HEK293 (cell line): ENCODE data around the gene MRPS27.
A peak's percentile ranks its signal among the peaks of the same experiment; 100 is the strongest.
"Not testable (repeated sequence)": the region's sequence is repeated elsewhere in the genome, so short reads cannot be mapped to it uniquely, and the experiment has no call there.

Source experiments
- CTCF ChIA-PET: fragments of 350-600 bp; formaldehyde crosslinking; extraction: SDS; loops from one replicate; lab custom pipeline; 2021; ENCODE audit warnings: antibody characterized with exemption; lab: Yijun Ruan, JAX
- POLR2A ChIA-PET: fragments of 300-600 bp; formaldehyde crosslinking; extraction: SDS; loops from one replicate; lab custom pipeline; 2020; ENCODE audit warnings: antibody characterized with exemption, inconsistent platforms; lab: Yijun Ruan, JAX
- H3K27ac ChIP-seq: fragments of 200-500 bp; sonication (Bioruptor generic); 2 replicates; pipeline ENCODE4 v1.5.1; 2014; ENCODE audit warnings: low read depth, low read length, control low read depth, inconsistent platforms; ENCODE audit errors: extremely low read depth
- H3K36me3 ChIP-seq, 2 experiments: fragments of 200-500 bp in 1 of 2; sonication (Bioruptor generic) in 1 of 2; 1 replicate in 1 of 2; 2 replicates in 1 of 2; pipeline ENCODE4 v1.5.1; 2014 to 2017; ENCODE audit warnings: inconsistent platforms in 2 of 2, low read length in 2 of 2; ENCODE audit not compliant: control insufficient read depth in 2 of 2, insufficient read depth in 1 of 2
- H3K4me1 ChIP-seq: fragments of 200-500 bp; sonication (Bioruptor generic); 2 replicates; pipeline ENCODE4 v1.5.1; 2014; ENCODE audit warnings: mild to moderate bottlenecking, low read length, inconsistent platforms; ENCODE audit not compliant: control insufficient read depth, insufficient read depth
- H3K4me3 ChIP-seq: 2 replicates; pipeline ENCODE4 v1.5.1; 2011; ENCODE audit warnings: low read depth, mild to moderate bottlenecking, control low read depth, low read length, moderate library complexity
- H3K9me3 ChIP-seq: fragments of 200-500 bp; sonication (Bioruptor generic); 2 replicates; pipeline ENCODE4 v1.5.1; 2014; ENCODE audit warnings: low read depth, low read length, inconsistent platforms; ENCODE audit not compliant: control insufficient read depth, insufficient read depth
- EGR2 ChIP-seq: fragments of 450-650 bp; formaldehyde crosslinking; IDR thresholded peaks from 2 replicates; pipeline ENCODE4 v1.5.1; 2016; ENCODE audit warnings: low read depth, missing biosample characterization, missing genetic modification characterization
- KLF1 ChIP-seq: fragments of 450-650 bp; formaldehyde crosslinking; IDR thresholded peaks from 2 replicates; pipeline ENCODE4 v1.5.1; 2016; ENCODE audit warnings: missing biosample characterization, missing genetic modification characterization
- SCRT2 ChIP-seq: fragments of 450-650 bp; formaldehyde crosslinking; IDR thresholded peaks from 2 replicates; pipeline ENCODE4 v1.5.1; 2016; ENCODE audit warnings: missing biosample characterization, missing genetic modification characterization
- ZBTB48 ChIP-seq: fragments of 450-650 bp; formaldehyde crosslinking; IDR thresholded peaks from 2 replicates; pipeline ENCODE4 v1.5.1; 2016; ENCODE audit warnings: missing biosample characterization, missing genetic modification characterization
- ZFHX2 ChIP-seq: fragments of 450-650 bp; formaldehyde crosslinking; conservative IDR thresholded peaks from 2 replicates; pipeline ENCODE4 v1.5.1; 2016; ENCODE audit warnings: missing biosample characterization, missing genetic modification characterization
- ZNF121 ChIP-seq: fragments of 450-650 bp; formaldehyde crosslinking; IDR thresholded peaks from 2 replicates; pipeline ENCODE4 v1.5.1; 2016; ENCODE audit warnings: missing biosample characterization, missing genetic modification characterization
- ZNF2 ChIP-seq: fragments of 450-650 bp; formaldehyde crosslinking; IDR thresholded peaks from 2 replicates; pipeline ENCODE4 v1.5.1; 2016; ENCODE audit warnings: missing biosample characterization, missing genetic modification characterization
- TF ChIP-seq, protein P1 (sequence below): fragments of 450-650 bp; formaldehyde crosslinking; IDR thresholded peaks from 2 replicates; pipeline ENCODE4 v1.5.1; 2016; ENCODE audit warnings: missing biosample characterization, missing genetic modification characterization
- TF ChIP-seq, protein P2 (sequence below): fragments of 450-650 bp; formaldehyde crosslinking; optimal IDR thresholded peaks from 2 replicates; pipeline ENCODE3; 2016; ENCODE audit warnings: missing biosample characterization, mild to moderate bottlenecking, missing genetic modification characterization
- TF ChIP-seq, protein P3 (sequence below): fragments of 450-650 bp; formaldehyde crosslinking; IDR thresholded peaks from 2 replicates; pipeline ENCODE4 v1.5.1; 2016; ENCODE audit warnings: missing biosample characterization, missing genetic modification characterization
- TF ChIP-seq, protein P4 (sequence below): fragments of 450-650 bp; formaldehyde crosslinking; IDR thresholded peaks from 2 replicates; pipeline ENCODE4 v1.5.1; 2016; ENCODE audit warnings: missing biosample characterization, missing genetic modification characterization
- TF ChIP-seq, protein P5 (sequence below): fragments of 450-650 bp; formaldehyde crosslinking; IDR thresholded peaks from 2 replicates; pipeline ENCODE4 v1.5.1; 2016; ENCODE audit warnings: missing biosample characterization, missing genetic modification characterization
- TF ChIP-seq, protein P6 (sequence below): fragments of 450-650 bp; formaldehyde crosslinking; IDR thresholded peaks from 2 replicates; pipeline ENCODE4 v1.5.1; 2016; ENCODE audit warnings: missing biosample characterization, missing genetic modification characterization

Gene MRPS27

DNA sequence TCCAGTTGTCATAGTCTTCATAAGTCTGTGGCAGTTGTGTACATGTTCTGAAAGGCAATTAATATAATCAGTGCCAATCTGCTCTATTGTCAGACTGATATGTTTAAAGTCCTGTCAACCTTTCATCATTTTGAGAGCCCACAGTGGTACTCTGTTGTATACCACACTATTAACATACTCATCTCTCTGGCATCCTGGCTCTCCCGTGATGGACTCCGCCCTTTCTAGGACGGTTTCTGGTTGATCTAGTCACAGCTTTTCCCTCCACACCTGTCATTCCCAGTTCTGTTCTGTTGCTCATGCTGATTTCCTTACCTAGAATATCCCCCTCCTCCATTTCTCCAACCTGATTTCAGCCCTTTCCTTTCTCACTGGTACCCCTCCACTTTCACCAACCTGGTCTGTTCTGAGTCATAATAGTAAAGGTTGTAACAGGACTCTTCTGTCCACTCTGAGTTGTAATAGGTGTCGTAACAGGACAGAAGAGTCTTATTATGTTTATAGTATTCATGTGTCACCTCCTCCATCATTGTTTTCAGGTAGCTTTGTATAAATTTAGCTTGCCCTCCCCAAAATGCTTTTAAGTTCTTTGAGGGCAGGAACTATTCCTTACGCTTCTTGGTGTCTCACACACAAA is 4.3 kb upstream of the MRPS27 start:
- peaks cover 24 to 60% of the 10 kb centered on the region in 2 experiments for H3K36me3 ChIP-seq
- no peak overlapping the region for H3K4me3 ChIP-seq
- ChIA-PET CTCF (interaction anchor here (0.7 kb wide), 1 partner anchor 32 kb away, joined by 3 read pairs; no protein-coding TSS in a partner anchor), POLR2A (interaction anchor here (0.7 kb wide), 1 partner anchor 568 kb away, joined by 3 read pairs; no protein-coding TSS in a partner anchor)
- no peak overlapping the region for H3K27ac ChIP-seq
- H3K9me3 ChIP-seq, result no peaks in the 10 kb centered on the region
- H3K4me1 ChIP-seq, result no peaks in the 10 kb centered on the region; the same call in 1 of the 2 replicates
- peak; percentile 49; the same call in 1 of the 2 replicates for TF ChIP-seq KLF1 (tag by site-specific recombination)
- TF ChIP-seq, protein P1, sequence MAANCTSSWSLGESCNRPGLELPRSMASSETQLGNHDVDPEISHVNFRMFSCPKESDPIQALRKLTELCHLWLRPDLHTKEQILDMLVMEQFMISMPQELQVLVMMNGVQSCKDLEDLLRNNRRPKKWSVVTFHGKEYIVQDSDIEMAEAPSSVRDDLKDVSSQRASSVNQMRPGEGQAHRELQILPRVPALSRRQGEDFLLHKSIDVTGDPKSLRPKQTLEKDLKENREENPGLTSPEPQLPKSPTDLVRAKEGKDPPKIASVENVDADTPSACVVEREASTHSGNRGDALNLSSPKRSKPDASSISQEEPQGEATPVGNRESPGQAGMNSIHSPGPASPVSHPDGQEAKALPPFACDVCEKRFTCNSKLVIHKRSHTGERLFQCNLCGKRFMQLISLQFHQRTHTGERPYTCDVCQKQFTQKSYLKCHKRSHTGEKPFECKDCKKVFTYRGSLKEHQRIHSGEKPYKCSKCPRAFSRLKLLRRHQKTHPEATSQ, result no peak

DNA sequence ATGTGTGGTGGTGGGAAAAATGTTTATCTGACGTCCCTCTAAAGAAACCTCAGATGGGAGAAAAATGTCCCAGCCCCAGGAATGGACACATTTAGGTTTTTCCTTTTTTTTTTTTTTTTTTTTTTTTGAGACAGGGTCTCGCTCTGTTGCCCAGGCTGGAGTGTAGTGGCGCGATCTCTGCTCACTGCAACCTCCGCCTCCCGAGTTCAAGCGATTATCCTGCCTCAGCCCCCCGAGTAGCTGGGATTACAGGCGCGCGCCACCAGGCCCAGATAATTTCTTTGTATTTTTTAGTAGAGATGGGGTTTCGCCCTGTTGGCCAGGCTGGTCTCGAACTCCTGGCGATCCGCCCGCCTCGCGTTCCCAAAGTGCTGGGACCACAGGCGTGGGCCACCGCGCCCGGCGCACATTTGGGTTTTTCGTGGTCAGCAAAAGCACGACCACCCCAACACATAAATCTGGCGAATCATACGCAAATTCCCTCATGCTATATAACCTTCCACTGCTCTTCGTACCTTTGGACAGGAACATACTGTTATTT is 535 bp downstream of the MRPS27 start:
- H3K4me3 ChIP-seq, result peak overlapping the region; percentile 95
- CTCF ChIA-PET, result interaction anchor here (0.5 to 3.2 kb wide), 3 partner anchors 10 to 1203 kb away, joined by 4 to 17 read pairs (median 4); no protein-coding TSS in a partner anchor
- peak overlapping the region; percentile 77 for H3K27ac ChIP-seq
- peaks cover 24 to 26% of the 10 kb centered on the region in 2 experiments for H3K36me3 ChIP-seq
- POLR2A ChIA-PET, result interaction anchor here (0.7 to 2.8 kb wide), 15 partner anchors 10 to 536 kb away, joined by 3 to 25 read pairs (median 3); no protein-coding TSS in a partner anchor
- not testable (repeated sequence) for H3K9me3 ChIP-seq, H3K4me1 ChIP-seq
- TF ChIP-seq SCRT2 (tag by site-specific recombination) (0 out of 2 replicates have a peak, but pooled peaks have one; percentile 4), ZNF2 (peak; percentile 25; the same call in 1 of the 2 replicates), ZBTB48 (peak; percentile 25; the same call in 1 of the 2 replicates), ZNF121 (tag by site-specific recombination) (peak; percentile 98), EGR2 (tag by site-specific recombination) (peak; percentile 11; the same call in 1 of the 2 replicates), ZFHX2 (tag by site-specific recombination) (0 out of 2 replicates have a peak, but pooled peaks have one; percentile 8)
- TF ChIP-seq, protein P2, sequence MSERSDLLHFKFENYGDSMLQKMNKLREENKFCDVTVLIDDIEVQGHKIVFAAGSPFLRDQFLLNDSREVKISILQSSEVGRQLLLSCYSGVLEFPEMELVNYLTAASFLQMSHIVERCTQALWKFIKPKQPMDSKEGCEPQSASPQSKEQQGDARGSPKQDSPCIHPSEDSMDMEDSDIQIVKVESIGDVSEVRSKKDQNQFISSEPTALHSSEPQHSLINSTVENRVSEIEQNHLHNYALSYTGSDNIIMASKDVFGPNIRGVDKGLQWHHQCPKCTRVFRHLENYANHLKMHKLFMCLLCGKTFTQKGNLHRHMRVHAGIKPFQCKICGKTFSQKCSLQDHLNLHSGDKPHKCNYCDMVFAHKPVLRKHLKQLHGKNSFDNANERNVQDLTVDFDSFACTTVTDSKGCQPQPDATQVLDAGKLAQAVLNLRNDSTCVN (tag by site-specific recombination), result peak; percentile 22
- TF ChIP-seq, protein P3, sequence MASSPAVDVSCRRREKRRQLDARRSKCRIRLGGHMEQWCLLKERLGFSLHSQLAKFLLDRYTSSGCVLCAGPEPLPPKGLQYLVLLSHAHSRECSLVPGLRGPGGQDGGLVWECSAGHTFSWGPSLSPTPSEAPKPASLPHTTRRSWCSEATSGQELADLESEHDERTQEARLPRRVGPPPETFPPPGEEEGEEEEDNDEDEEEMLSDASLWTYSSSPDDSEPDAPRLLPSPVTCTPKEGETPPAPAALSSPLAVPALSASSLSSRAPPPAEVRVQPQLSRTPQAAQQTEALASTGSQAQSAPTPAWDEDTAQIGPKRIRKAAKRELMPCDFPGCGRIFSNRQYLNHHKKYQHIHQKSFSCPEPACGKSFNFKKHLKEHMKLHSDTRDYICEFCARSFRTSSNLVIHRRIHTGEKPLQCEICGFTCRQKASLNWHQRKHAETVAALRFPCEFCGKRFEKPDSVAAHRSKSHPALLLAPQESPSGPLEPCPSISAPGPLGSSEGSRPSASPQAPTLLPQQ (tag by site-specific recombination), result 0 out of 2 replicates have a peak, but pooled peaks have one; percentile 58
- TF ChIP-seq, protein P4, sequence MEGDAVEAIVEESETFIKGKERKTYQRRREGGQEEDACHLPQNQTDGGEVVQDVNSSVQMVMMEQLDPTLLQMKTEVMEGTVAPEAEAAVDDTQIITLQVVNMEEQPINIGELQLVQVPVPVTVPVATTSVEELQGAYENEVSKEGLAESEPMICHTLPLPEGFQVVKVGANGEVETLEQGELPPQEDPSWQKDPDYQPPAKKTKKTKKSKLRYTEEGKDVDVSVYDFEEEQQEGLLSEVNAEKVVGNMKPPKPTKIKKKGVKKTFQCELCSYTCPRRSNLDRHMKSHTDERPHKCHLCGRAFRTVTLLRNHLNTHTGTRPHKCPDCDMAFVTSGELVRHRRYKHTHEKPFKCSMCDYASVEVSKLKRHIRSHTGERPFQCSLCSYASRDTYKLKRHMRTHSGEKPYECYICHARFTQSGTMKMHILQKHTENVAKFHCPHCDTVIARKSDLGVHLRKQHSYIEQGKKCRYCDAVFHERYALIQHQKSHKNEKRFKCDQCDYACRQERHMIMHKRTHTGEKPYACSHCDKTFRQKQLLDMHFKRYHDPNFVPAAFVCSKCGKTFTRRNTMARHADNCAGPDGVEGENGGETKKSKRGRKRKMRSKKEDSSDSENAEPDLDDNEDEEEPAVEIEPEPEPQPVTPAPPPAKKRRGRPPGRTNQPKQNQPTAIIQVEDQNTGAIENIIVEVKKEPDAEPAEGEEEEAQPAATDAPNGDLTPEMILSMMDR (tag by site-specific recombination), result 0 out of 2 replicates have a peak, but pooled peaks have one; percentile 21
- TF ChIP-seq, protein P5, sequence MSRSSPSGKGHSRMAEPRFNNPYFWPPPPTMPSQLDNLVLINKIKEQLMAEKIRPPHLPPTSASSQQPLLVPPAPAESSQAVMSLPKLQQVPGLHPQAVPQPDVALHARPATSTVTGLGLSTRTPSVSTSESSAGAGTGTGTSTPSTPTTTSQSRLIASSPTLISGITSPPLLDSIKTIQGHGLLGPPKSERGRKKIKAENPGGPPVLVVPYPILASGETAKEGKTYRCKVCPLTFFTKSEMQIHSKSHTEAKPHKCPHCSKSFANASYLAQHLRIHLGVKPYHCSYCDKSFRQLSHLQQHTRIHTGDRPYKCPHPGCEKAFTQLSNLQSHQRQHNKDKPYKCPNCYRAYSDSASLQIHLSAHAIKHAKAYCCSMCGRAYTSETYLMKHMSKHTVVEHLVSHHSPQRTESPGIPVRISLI, result peak; percentile 85
- TF ChIP-seq, protein P6, sequence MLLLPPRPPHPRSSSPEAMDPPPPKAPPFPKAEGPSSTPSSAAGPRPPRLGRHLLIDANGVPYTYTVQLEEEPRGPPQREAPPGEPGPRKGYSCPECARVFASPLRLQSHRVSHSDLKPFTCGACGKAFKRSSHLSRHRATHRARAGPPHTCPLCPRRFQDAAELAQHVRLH (tag by site-specific recombination), result peak; percentile 27
